HepG2 (cell line): ENCODE measurements around the gene PMAIP1. TPM values are rescaled to one million over a fixed set of nuclear protein-coding genes. Genes with fewer than 3 reads are reported as not detected.

Experiments used
- ATAC-seq: fragments of 200-7000 bp; cut with Tn5 transposase; 3 replicates; pipeline ENCODE4 v1.9.1; 2020; ENCODE audit warnings: mild to moderate bottlenecking, moderate library complexity
- BruUV-seq: library from RNA; stranded (reverse); fragments of 400-500 nt; replicated peaks from 2 replicates; lab custom pipeline; 2021; lab: Mats Ljungman, UMichigan
- CTCF ChIA-PET: fragments of 300-600 bp; formaldehyde crosslinking; extraction: SDS; loops from one replicate; lab custom pipeline; 2021; ENCODE audit warnings: low total read pairs, inconsistent platforms, low intra/inter-chr PET ratio; lab: Yijun Ruan, JAX
- POLR2A ChIA-PET: fragments of 350-600 bp; sonication (Branson Sonifier 250); formaldehyde crosslinking; loops from one replicate; lab custom pipeline; 2020; ENCODE audit warnings: antibody characterized with exemption, inconsistent platforms; lab: Yijun Ruan, JAX
- DNase-seq: peaks from one replicate; pipeline ENCODE4 v3.0.0-alpha.2; 2015; ENCODE audit warnings: low spot score
- FAIRE-seq: peaks from 3 replicates; lab custom pipeline; 2011; peaks lifted over from hg19 to GRCh38; lab: Jason Lieb, UNC
- H2AFZ ChIP-seq: one replicate; pipeline ENCODE4 v1.6.1; 2011; ENCODE audit warnings: low read length, inconsistent platforms
- H3K27ac ChIP-seq: fragments of 300-600 bp; 3 replicates; pipeline ENCODE4 v1.8.0; 2011; ENCODE audit warnings: mixed run types, mild to moderate bottlenecking, mixed read lengths, low read length, inconsistent platforms; ENCODE audit not compliant: insufficient read depth; ENCODE audit errors: extremely low read length
- H3K27me3 ChIP-seq, 2 experiments: fragments of 200-600 bp in 1 of 2; 2 replicates in 1 of 2; 3 replicates in 1 of 2; pipeline versions ENCODE4 v1.6.0 to v1.8.0; 2011; ENCODE audit warnings: low read length in 2 of 2, mild to moderate bottlenecking in 2 of 2, moderate library complexity in 2 of 2, inconsistent platforms in 1 of 2; ENCODE audit not compliant: insufficient read depth in 2 of 2, control insufficient read depth in 1 of 2
- H3K36me3 ChIP-seq, 2 experiments: fragments of 200-600 bp in 1 of 2; replicated peaks in 1 of 2; 2 replicates in 1 of 2; 3 replicates in 1 of 2; pipeline versions ENCODE4 v1.5.1 to v1.8.0; 2011; ENCODE audit warnings: low read length in 2 of 2, inconsistent platforms in 1 of 2; ENCODE audit not compliant: insufficient read depth in 2 of 2, control insufficient read depth in 1 of 2
- H3K4me1 ChIP-seq: 2 replicates; pipeline ENCODE4 v1.5.1; 2012; ENCODE audit warnings: low read length, inconsistent platforms; ENCODE audit not compliant: insufficient read depth
- H3K4me2 ChIP-seq: 2 replicates; pipeline ENCODE4 v1.6.0; 2011; ENCODE audit warnings: low read depth, low read length, inconsistent platforms
- H3K4me3 ChIP-seq, 3 experiments: fragments of 200-600 bp in 1 of 3; sonication (generic), shearing (Covaris generic) in 1 of 3; replicated peaks in 1 of 3; 2 replicates each; pipeline ENCODE4 v1.5.1; 2011 to 2016; ENCODE audit warnings: low read length in 3 of 3, inconsistent platforms in 2 of 3, low read depth in 2 of 3, mild to moderate bottlenecking in 2 of 3, control low read depth in 1 of 3, mixed read lengths in 1 of 3; ENCODE audit not compliant: insufficient read depth in 1 of 3
- H3K79me2 ChIP-seq: one replicate; pipeline ENCODE4 v1.6.1; 2011; ENCODE audit warnings: low read length, inconsistent platforms; ENCODE audit not compliant: insufficient read depth
- H3K9ac ChIP-seq: 2 replicates; pipeline ENCODE4 v1.6.0; 2011; ENCODE audit warnings: mild to moderate bottlenecking, low read depth, low read length, inconsistent platforms; ENCODE audit not compliant: insufficient read depth
- H3K9me3 ChIP-seq: 2 replicates; pipeline ENCODE4 v1.5.1; 2012; ENCODE audit warnings: mild to moderate bottlenecking, low read length
- H4K20me1 ChIP-seq: 2 replicates; pipeline ENCODE4 v1.6.0; 2011; ENCODE audit warnings: inconsistent platforms, mild to moderate bottlenecking, low read length, moderate library complexity; ENCODE audit not compliant: insufficient read depth
- FOXK1 ChIP-seq: sonication (generic); formaldehyde crosslinking; IDR thresholded peaks from 2 replicates; pipeline ENCODE4 v1.4.0; 2020; ENCODE audit warnings: low read depth, missing genetic modification reagents, borderline replicate concordance
- GABPB1 ChIP-seq: IDR thresholded peaks from 2 replicates; pipeline ENCODE4 v1.6.1; 2016; ENCODE audit warnings: mild to moderate bottlenecking, missing genetic modification reagents, moderate library complexity, missing compliant biosample characterization
- HNRNPH1 ChIP-seq: fragments of 200-400 bp; formaldehyde crosslinking; optimal IDR thresholded peaks from 2 replicates; pipeline ENCODE3; 2017; ENCODE audit warnings: mild to moderate bottlenecking, low read depth, low read length
- HNRNPLL ChIP-seq: fragments of 200-400 bp; formaldehyde crosslinking; IDR thresholded peaks from 2 replicates; pipeline ENCODE4 v1.6.1; 2017; ENCODE audit warnings: mild to moderate bottlenecking, low read depth, low read length; ENCODE audit not compliant: poor library complexity, severe bottlenecking
- KDM6A ChIP-seq: IDR thresholded peaks from 2 replicates; pipeline ENCODE4 v1.6.1; 2016; ENCODE audit warnings: low read depth
- MTF1 ChIP-seq: sonication (generic); formaldehyde crosslinking; IDR thresholded peaks from 2 replicates; pipeline ENCODE4 v1.5.0; 2020; ENCODE audit warnings: missing genetic modification reagents
- SP140L ChIP-seq: sonication (generic); formaldehyde crosslinking; IDR thresholded peaks from 2 replicates; pipeline ENCODE4 v1.4.0; 2020; ENCODE audit warnings: missing genetic modification reagents, borderline replicate concordance
- TRIM24 ChIP-seq: sonication (generic); formaldehyde crosslinking; IDR thresholded peaks from 2 replicates; pipeline ENCODE4 v1.8.0; 2022; ENCODE audit warnings: mild to moderate bottlenecking, missing genetic modification reagents
- WGBS: methylation state at CpG from one replicate; pipeline ENCODE4 v1.1.6; 2017; ENCODE audit warnings: low lambda C conversion rate; 5-methylcytosine and 5-hydroxymethylcytosine counted together
- in situ Hi-C: cut with HindIII; loops from 2 replicates; pipeline ENCODE4 v1.10.0; 2017; ENCODE audit warnings: low pct_unique_long_range_greater_than_20kb; ENCODE audit not compliant: extremely low pct_ligation_motif_present
- intact Hi-C: fragments of 100-400 bp; cut with micrococcal nuclease; formaldehyde crosslinking; loops from one replicate; pipeline ENCODE4 v1.10.0; 2022; ENCODE audit not compliant: unreplicated experiment
- polyA plus RNA-seq, 8 experiments: library from polyadenylated mRNA; depleted of rRNA in 3 of 8; stranded (reverse) in 7 of 8; unstranded in 1 of 8; fragments of >200 nt; fragmentation: Illumina TruSeq in 4 of 8; extraction: Trizol in 4 of 8; gene quantifications; 2 replicates each; pipeline versions ENCODE4 v1.2.1 to v1.2.3, GENCODE V29; 2011 to 2016; ENCODE audit warnings: low read depth in 4 of 8, missing spikeins in 1 of 8, mixed read lengths in 1 of 8; ENCODE audit not compliant: insufficient read depth in 1 of 8
- total RNA-seq, 5 experiments: library from RNA; depleted of rRNA; stranded (reverse); fragments of >200 nt; fragmentation: Illumina TruSeq; extraction: Trizol; gene quantifications; 2 replicates each; pipeline ENCODE4 v1.2.3, GENCODE V29; 2016; ENCODE audit warnings: low read depth in 1 of 5
- TF ChIP-seq, protein P1 (sequence below), 2 experiments: fragments of 450-650 bp in 1 of 2; sonication (generic) in 1 of 2; formaldehyde crosslinking in 1 of 2; IDR thresholded peaks; 2 replicates each; pipeline versions ENCODE4 v1.6.1 to v1.8.0; 2016 to 2022; ENCODE audit warnings: antibody characterized with exemption in 1 of 2, mild to moderate bottlenecking in 1 of 2, missing genetic modification reagents in 1 of 2
- TF ChIP-seq, protein P2 (sequence below): sonication (generic); formaldehyde crosslinking; IDR thresholded peaks from 2 replicates; pipeline ENCODE4 v1.5.1; 2020; ENCODE audit warnings: mild to moderate bottlenecking, missing genetic modification reagents, moderate library complexity

Gene PMAIP1
- total and polyA plus RNA-seq, 2 of the 13 experiments (the other 11 are each of a cell fraction or from before 2014, with no cell fraction given): 1.5 to 1.7 TPM

DNA sequence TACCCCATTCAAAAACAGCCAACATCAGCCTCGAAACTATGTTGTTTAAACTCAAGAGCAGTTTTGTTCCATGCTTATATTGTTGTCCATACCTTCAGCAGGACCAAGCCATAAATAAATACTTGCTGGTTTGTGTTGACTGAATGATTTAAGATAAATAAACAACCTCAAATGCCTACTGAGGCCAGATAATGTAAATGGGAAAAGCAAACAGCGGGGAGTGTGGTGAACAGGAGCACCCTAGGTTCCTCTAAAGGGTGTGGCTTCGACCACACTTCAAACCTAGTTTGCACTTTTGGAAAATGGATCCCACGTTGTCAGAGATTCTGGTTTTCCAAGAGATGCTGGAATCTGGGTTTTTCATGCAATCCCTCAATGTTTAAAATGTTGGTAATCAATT, 1.7 kb upstream of the PMAIP1 start:
- H2AFZ ChIP-seq: no peak overlapping the region
- BruUV-seq: no TSS peak
- no peaks in the 10 kb centered on the region for H3K9me3 ChIP-seq
- no peaks in the 10 kb centered on the region for H3K4me1 ChIP-seq
- intact Hi-C loops: no loop called here
- H3K79me2 ChIP-seq: no peaks in the 10 kb centered on the region
- ChIA-PET CTCF (no interaction called here), POLR2A (no interaction called here)
- H3K36me3 ChIP-seq: no peaks in the 10 kb centered on the region
- in situ Hi-C loops: no loop called here
- FAIRE-seq (no peak), DNase-seq (no peak), ATAC-seq (no peak)
- 28% methylated on average over 4 of the region's 4 CpGs for WGBS
- H3K4me3 ChIP-seq: no peak overlapping the region
- H3K4me2 ChIP-seq: no peak overlapping the region
- H3K27ac ChIP-seq: no peak overlapping the region
- 0 out of 5 replicates have a peak, but pooled peaks cover 0 to 3% of the 10 kb centered on the region in 2 experiments for H3K27me3 ChIP-seq
- H4K20me1 ChIP-seq: no peaks in the 10 kb centered on the region
- no peak overlapping the region for H3K9ac ChIP-seq
- TF ChIP-seq TRIM24 (CRISPR knock-in tag) (no peak), MTF1 (CRISPR knock-in tag) (no peak), HNRNPLL (no peak), HNRNPH1 (no peak), KDM6A (CRISPR knock-in tag) (no peak), SP140L (CRISPR knock-in tag) (no peak), GABPB1 (CRISPR knock-in tag) (no peak), FOXK1 (no peak)
- TF ChIP-seq, protein P1, sequence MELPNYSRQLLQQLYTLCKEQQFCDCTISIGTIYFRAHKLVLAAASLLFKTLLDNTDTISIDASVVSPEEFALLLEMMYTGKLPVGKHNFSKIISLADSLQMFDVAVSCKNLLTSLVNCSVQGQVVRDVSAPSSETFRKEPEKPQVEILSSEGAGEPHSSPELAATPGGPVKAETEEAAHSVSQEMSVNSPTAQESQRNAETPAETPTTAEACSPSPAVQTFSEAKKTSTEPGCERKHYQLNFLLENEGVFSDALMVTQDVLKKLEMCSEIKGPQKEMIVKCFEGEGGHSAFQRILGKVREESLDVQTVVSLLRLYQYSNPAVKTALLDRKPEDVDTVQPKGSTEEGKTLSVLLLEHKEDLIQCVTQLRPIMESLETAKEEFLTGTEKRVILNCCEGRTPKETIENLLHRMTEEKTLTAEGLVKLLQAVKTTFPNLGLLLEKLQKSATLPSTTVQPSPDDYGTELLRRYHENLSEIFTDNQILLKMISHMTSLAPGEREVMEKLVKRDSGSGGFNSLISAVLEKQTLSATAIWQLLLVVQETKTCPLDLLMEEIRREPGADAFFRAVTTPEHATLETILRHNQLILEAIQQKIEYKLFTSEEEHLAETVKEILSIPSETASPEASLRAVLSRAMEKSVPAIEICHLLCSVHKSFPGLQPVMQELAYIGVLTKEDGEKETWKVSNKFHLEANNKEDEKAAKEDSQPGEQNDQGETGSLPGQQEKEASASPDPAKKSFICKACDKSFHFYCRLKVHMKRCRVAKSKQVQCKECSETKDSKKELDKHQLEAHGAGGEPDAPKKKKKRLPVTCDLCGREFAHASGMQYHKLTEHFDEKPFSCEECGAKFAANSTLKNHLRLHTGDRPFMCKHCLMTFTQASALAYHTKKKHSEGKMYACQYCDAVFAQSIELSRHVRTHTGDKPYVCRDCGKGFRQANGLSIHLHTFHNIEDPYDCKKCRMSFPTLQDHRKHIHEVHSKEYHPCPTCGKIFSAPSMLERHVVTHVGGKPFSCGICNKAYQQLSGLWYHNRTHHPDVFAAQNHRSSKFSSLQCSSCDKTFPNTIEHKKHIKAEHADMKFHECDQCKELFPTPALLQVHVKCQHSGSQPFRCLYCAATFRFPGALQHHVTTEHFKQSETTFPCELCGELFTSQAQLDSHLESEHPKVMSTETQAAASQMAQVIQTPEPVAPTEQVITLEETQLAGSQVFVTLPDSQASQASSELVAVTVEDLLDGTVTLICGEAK (IDR thresholded peaks at IDR 0.05): no peak
- TF ChIP-seq, protein P1 (CRISPR knock-in tag; IDR thresholded peaks at IDR 0.05): no peak
- TF ChIP-seq, protein P2, sequence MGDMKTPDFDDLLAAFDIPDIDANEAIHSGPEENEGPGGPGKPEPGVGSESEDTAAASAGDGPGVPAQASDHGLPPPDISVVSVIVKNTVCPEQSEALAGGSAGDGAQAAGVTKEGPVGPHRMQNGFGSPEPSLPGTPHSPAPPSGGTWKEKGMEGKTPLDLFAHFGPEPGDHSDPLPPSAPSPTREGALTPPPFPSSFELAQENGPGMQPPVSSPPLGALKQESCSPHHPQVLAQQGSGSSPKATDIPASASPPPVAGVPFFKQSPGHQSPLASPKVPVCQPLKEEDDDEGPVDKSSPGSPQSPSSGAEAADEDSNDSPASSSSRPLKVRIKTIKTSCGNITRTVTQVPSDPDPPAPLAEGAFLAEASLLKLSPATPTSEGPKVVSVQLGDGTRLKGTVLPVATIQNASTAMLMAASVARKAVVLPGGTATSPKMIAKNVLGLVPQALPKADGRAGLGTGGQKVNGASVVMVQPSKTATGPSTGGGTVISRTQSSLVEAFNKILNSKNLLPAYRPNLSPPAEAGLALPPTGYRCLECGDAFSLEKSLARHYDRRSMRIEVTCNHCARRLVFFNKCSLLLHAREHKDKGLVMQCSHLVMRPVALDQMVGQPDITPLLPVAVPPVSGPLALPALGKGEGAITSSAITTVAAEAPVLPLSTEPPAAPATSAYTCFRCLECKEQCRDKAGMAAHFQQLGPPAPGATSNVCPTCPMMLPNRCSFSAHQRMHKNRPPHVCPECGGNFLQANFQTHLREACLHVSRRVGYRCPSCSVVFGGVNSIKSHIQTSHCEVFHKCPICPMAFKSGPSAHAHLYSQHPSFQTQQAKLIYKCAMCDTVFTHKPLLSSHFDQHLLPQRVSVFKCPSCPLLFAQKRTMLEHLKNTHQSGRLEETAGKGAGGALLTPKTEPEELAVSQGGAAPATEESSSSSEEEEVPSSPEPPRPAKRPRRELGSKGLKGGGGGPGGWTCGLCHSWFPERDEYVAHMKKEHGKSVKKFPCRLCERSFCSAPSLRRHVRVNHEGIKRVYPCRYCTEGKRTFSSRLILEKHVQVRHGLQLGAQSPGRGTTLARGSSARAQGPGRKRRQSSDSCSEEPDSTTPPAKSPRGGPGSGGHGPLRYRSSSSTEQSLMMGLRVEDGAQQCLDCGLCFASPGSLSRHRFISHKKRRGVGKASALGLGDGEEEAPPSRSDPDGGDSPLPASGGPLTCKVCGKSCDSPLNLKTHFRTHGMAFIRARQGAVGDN (CRISPR knock-in tag): no peak
